ENCODE data around the gene UGT8. TPM values are rescaled to one million over a fixed set of nuclear protein-coding genes. Genes with fewer than 3 reads are reported as not detected.

UGT8 gene
- total RNA-seq, 1 donor from 2014 or later, result 6.3 TPM

DNA sequence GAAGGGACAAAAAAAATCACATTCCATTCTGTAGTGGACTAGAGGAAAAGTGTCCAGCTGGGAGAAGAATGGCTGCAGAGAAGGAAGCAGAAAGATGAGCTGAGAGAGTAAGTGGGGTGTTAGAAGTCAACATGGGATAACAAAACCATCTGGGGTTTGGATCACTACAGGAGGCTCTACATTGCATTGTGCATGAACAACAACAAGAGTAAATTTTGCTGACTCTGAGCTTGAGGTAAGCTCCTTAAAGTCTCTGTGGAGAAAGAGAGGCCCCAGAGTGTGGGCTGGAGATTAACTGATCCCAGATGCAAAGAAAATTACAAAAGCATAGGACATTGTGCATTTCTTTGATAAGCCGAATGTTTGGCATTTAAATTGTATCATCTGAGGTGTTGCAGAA lies 128.9 kb downstream of the UGT8 start:
- Mint-ChIP-seq H3K36me3 (ENCODE audit: low read depth) (no peaks in the 10 kb centered on the region), H3K4me1 (peaks cover 7% of the 10 kb centered on the region), H3K27ac (ENCODE audit: unreplicated experiment) (no peak overlapping the region), H3K9me3 (no peaks in the 10 kb centered on the region), H3K4me3 (no peak overlapping the region), H3K27me3 (ENCODE audit: low read depth) (no peaks in the 10 kb centered on the region)
- no peak for DNase-seq (ENCODE audit: low read depth, low spot score)
- no peak for TF ChIP-seq CTCF (conservative IDR thresholded peaks at IDR 0.05)

Small RNA genes lying within 50 kb of the gene (microRNA-seq; reads per million reads assigned to microRNA genes)
- gene MIR577, result 18.4 reads per million, percentile 33 among the genes with 10 or more reads in this experiment
